ENCODE results near the gene CLEC17A.
"Not testable (repeated sequence)": the region's sequence is repeated elsewhere in the genome, so short reads cannot be mapped to it uniquely, and the experiment has no call there.

CLEC17A gene

GRCh38 chr19:14584372-14584771 lies 1.5 kb downstream of the CLEC17A start:
- DNase-seq: not testable (repeated sequence)

GRCh38 chr19:14585187-14585586 lies 2.3 kb downstream of the CLEC17A start:
- peak; percentile 53 for DNase-seq

GRCh38 chr19:14589433-14589832 lies 6.5 kb downstream of the CLEC17A start:
- DNase-seq: not testable (repeated sequence)

- no peak for DNase-seq
Observed at GRCh38 chr19:14595558-14595957, 12.7 kb downstream of the CLEC17A start.

- DNase-seq: no peak
Observed at GRCh38 chr19:14599548-14600147, 16.8 kb downstream of the CLEC17A start.

GRCh38 chr19:14603990-14604387 lies 21.1 kb downstream of the CLEC17A start:
- DNase-seq: no peak

GRCh38 chr19:14606627-14607026 lies 23.7 kb downstream of the CLEC17A start:
- DNase-seq: no peak

GRCh38 chr19:14611051-14611450 lies 28.2 kb downstream of the CLEC17A start:
- DNase-seq: no peak

GRCh38 chr19:14612242-14612641 lies 29.4 kb downstream of the CLEC17A start:
- not testable (repeated sequence) for DNase-seq

GRCh38 chr19:14612657-14613056 lies 29.8 kb downstream of the CLEC17A start:
- DNase-seq: no peak

- not testable (repeated sequence) for DNase-seq
Observed at GRCh38 chr19:14613399-14614098, 30.7 kb downstream of the CLEC17A start.

- DNase-seq: no peak
Observed at GRCh38 chr19:14614099-14614412, 31.2 kb downstream of the CLEC17A start.

- DNase-seq: no peak
Observed at GRCh38 chr19:14615623-14616022, 32.7 kb downstream of the CLEC17A start.

GRCh38 chr19:14616407-14616806 lies 33.5 kb downstream of the CLEC17A start:
- DNase-seq: no peak

GRCh38 chr19:14619404-14619803 lies 36.5 kb downstream of the CLEC17A start:
- DNase-seq: no peak

GRCh38 chr19:14624491-14624890 lies 41.6 kb downstream of the CLEC17A start:
- not testable (repeated sequence) for DNase-seq

- no peak for DNase-seq
Observed at GRCh38 chr19:14629557-14629956, 46.7 kb downstream of the CLEC17A start.

GRCh38 chr19:14632286-14632685 lies 49.4 kb downstream of the CLEC17A start:
- DNase-seq: peak; percentile 19

- DNase-seq: no peak
Observed at GRCh38 chr19:14639536-14640277, 56.8 kb downstream of the CLEC17A start.

GRCh38 chr19:14648506-14648905 lies 65.6 kb downstream of the CLEC17A start:
- no peak for DNase-seq

GRCh38 chr19:14649020-14649419 lies 66.1 kb downstream of the CLEC17A start:
- no peak for DNase-seq

GRCh38 chr19:14650161-14650560 lies 67.3 kb downstream of the CLEC17A start:
- no peak for DNase-seq

- DNase-seq: no peak
Observed at GRCh38 chr19:14654786-14655560, 72.1 kb downstream of the CLEC17A start.
